ENCODE data around the gene EPN3. TPM values are rescaled to one million over a fixed set of nuclear protein-coding genes. Genes with fewer than 3 reads are reported as not detected.

The EPN3 gene
- total RNA-seq, 1 donor from 2014 or later = 21.9 TPM

GRCh38 chr17:50508573-50509460 is 23.7 kb upstream of the EPN3 start:
- Histone ChIP-seq H3K9me3 (no peaks in the 10 kb centered on the region), H3K27me3 (no peaks in the 10 kb centered on the region), H3K4me3 (peak overlapping the region; percentile 64 to 82), H3K27ac (peak overlapping the region; percentile 96), H3K4me1 (peaks cover 20% of the 10 kb centered on the region), H3K36me3 (no peaks in the 10 kb centered on the region)
- intact Hi-C loops (cut with DNase I) = no loop called here
- DNase-seq (ENCODE audit: extremely low spot score in 2 of 2) = no peak
- TF ChIP-seq POLR2AphosphoS5 (IDR thresholded peaks at IDR 0.05; ENCODE audit: insufficient read depth in 1 of 2, low read depth in 1 of 2) (peak in 1 of 2 donors; percentile 66), CTCF (IDR thresholded peaks at IDR 0.05) (no peak)

- no peak for DNase-seq (ENCODE audit: extremely low spot score in 2 of 2)
- Histone ChIP-seq H3K27me3 (no peaks in the 10 kb centered on the region), H3K36me3 (no peaks in the 10 kb centered on the region), H3K4me3 (no peak overlapping the region), H3K4me1 (peaks cover 28% of the 10 kb centered on the region), H3K9me3 (no peaks in the 10 kb centered on the region), H3K27ac (no peak overlapping the region)
- intact Hi-C loops (cut with DNase I) = no loop called here
- TF ChIP-seq CTCF (IDR thresholded peaks at IDR 0.05) (no peak), POLR2A (IDR thresholded peaks at IDR 0.05) (no peak), POLR2AphosphoS5 (IDR thresholded peaks at IDR 0.05; ENCODE audit: insufficient read depth in 1 of 2, low read depth in 1 of 2) (no peak)
Measured at GRCh38 chr17:50511058-50511457, 21.5 kb upstream of the EPN3 start.

GRCh38 chr17:50513495-50513894 is 19.0 kb upstream of the EPN3 start:
- H3K9me3 ChIP-seq = no peaks in the 10 kb centered on the region
- intact Hi-C loops (cut with DNase I) = no loop called here
- no peaks in the 10 kb centered on the region for H3K36me3 ChIP-seq
- peaks cover 21% of the 10 kb centered on the region for H3K4me1 ChIP-seq
- no peak for DNase-seq (ENCODE audit: extremely low spot score in 2 of 2)
- TF ChIP-seq CTCF (IDR thresholded peaks at IDR 0.05) (no peak), POLR2A (IDR thresholded peaks at IDR 0.05) (no peak), POLR2AphosphoS5 (IDR thresholded peaks at IDR 0.05; ENCODE audit: insufficient read depth in 1 of 2, low read depth in 1 of 2) (no peak)
- no peak overlapping the region for H3K4me3 ChIP-seq
- H3K27ac ChIP-seq = no peak overlapping the region
- H3K27me3 ChIP-seq = no peaks in the 10 kb centered on the region

GRCh38 chr17:50514388-50514787 is 18.1 kb upstream of the EPN3 start:
- Histone ChIP-seq H3K4me1 (peaks cover 12% of the 10 kb centered on the region), H3K9me3 (no peaks in the 10 kb centered on the region), H3K27me3 (no peaks in the 10 kb centered on the region), H3K4me3 (no peak overlapping the region), H3K27ac (no peak overlapping the region), H3K36me3 (no peaks in the 10 kb centered on the region)
- no peak for DNase-seq (ENCODE audit: extremely low spot score in 2 of 2)
- intact Hi-C loops (cut with DNase I) = no loop called here
- TF ChIP-seq POLR2AphosphoS5 (IDR thresholded peaks at IDR 0.05; ENCODE audit: insufficient read depth in 1 of 2, low read depth in 1 of 2) = no peak
- no peak for TF ChIP-seq CTCF (IDR thresholded peaks at IDR 0.05)
- TF ChIP-seq POLR2A (IDR thresholded peaks at IDR 0.05) = no peak
